Measurements from ENCODE around the gene PPP2R5A.

Gene PPP2R5A

DNA sequence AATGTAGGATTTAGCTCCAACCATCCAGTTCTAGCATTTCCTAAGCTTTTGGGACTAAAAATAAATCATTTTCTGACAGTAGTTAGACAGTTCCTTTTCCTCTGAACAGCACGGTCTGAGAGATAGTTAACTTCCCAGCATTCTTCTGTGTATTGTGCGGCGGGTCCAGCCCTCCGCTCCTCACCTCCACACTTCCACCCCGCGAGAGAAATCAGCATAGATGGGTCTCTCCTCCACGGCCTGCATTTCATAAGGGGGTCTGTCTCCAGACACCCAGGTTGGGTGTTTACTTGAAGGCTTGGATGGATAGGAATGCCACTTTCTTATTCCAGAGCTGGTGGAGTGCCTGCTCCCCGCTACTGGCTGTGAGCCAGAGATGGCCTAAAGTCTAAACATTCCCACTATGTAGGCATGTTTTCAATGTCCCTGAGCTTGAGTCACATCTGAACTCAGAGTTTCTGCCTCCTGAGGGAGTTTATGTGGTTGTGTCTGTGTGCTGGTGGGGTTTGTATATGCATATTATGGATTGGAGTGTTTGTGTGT, 38.0 kb upstream of the PPP2R5A start:
- no peak for DNase-seq
- peaks cover 6% of the 10 kb centered on the region; the same call in 1 of the 2 replicates for H3K4me1 ChIP-seq (ENCODE audit: low read length)

DNA sequence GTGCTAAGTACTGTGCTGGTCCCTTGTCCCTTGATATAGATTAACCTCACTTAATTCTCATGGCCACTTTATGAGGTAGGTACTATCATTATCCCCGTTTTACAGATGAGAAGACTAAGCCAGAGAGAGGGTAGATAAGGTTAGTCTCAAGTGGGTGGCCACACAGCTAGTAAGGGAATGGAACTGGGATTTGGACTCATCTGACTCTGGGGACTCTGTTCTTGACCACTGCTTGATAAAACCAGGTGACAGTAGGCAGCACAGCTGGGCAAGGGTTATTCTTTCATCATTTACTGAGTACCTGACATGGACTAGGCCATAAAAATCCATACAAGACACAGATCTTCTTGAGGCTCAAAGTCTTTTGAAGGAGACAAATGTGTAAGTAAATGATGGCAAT, 37.2 kb upstream of the PPP2R5A start:
- Histone ChIP-seq H3K4me1 (ENCODE audit: low read length) (peaks cover 5% of the 10 kb centered on the region; the same call in 1 of the 2 replicates), H2AFZ (ENCODE audit: low read length) (no peak overlapping the region)

More for the DNA sequence above, 38.0 kb upstream of the PPP2R5A start:
- no peaks in the 10 kb centered on the region for H3K27me3 ChIP-seq (replicated peaks; ENCODE audit: insufficient read depth, low read length)
- H3K9ac ChIP-seq (ENCODE audit: low read length), result no peak overlapping the region
- H3K9me2 ChIP-seq (replicated peaks; ENCODE audit: insufficient read depth, low read length), result no peaks in the 10 kb centered on the region
- H4K20me1 ChIP-seq (ENCODE audit: insufficient read depth, low read length), result no peaks in the 10 kb centered on the region
- no peak overlapping the region for H3K4me2 ChIP-seq (ENCODE audit: low read depth, low read length)
- TF ChIP-seq EZH2 (optimal IDR thresholded peaks at IDR 0.05; ENCODE audit: low read depth, low read length), result no peak
- TF ChIP-seq EZH2phosphoT487 (IDR thresholded peaks at IDR 0.05; ENCODE audit: low read length), result no peak
- TF ChIP-seq, protein P1, sequence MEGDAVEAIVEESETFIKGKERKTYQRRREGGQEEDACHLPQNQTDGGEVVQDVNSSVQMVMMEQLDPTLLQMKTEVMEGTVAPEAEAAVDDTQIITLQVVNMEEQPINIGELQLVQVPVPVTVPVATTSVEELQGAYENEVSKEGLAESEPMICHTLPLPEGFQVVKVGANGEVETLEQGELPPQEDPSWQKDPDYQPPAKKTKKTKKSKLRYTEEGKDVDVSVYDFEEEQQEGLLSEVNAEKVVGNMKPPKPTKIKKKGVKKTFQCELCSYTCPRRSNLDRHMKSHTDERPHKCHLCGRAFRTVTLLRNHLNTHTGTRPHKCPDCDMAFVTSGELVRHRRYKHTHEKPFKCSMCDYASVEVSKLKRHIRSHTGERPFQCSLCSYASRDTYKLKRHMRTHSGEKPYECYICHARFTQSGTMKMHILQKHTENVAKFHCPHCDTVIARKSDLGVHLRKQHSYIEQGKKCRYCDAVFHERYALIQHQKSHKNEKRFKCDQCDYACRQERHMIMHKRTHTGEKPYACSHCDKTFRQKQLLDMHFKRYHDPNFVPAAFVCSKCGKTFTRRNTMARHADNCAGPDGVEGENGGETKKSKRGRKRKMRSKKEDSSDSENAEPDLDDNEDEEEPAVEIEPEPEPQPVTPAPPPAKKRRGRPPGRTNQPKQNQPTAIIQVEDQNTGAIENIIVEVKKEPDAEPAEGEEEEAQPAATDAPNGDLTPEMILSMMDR (IDR thresholded peaks at IDR 0.05; ENCODE audit: low read length), result no peak
- no peaks in the 10 kb centered on the region for H3K9me3 ChIP-seq (replicated peaks; ENCODE audit: insufficient read depth, low read length)
- H3K27ac ChIP-seq (ENCODE audit: low read length), result no peak overlapping the region
- H3K79me2 ChIP-seq (ENCODE audit: low read length), result no peaks in the 10 kb centered on the region
- H3K4me3 ChIP-seq (ENCODE audit: low read length), result no peak overlapping the region
- H2AFZ ChIP-seq (ENCODE audit: low read length), result no peak overlapping the region
- H3F3A ChIP-seq (ENCODE audit: insufficient read depth, low read length), result no peaks in the 10 kb centered on the region
- no peaks in the 10 kb centered on the region for H3K36me3 ChIP-seq (replicated peaks; ENCODE audit: insufficient read depth, low read length)

DNA sequence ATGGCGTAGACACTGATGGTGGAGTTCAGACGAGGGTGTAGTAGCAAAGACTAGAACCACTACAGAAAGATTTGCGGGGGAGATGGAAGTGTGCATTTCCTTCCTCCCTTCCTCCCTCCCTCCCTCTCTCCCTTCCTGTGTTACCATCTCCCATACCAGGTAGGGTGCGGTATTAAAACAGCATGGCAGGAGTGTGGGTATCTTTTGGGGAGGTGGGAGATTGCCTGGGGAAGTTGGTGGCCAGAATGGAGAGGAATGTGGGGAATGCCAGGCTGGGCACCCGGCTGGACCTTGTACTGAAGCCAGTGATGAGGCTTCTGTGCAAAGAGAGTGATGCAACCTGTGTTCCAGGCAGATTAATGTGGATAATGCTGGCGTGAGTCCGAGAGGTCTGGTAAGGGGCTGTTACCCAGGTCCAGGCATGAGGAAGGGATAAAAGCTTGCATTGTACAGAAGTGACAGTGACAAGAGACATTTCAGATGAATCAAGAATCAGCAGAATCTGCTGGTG, 30.3 kb upstream of the PPP2R5A start:
- no peak overlapping the region for H3K27ac ChIP-seq (ENCODE audit: low read length)
- H2AFZ ChIP-seq (ENCODE audit: low read length), result no peak overlapping the region
- no peaks in the 10 kb centered on the region for H3K9me3 ChIP-seq (replicated peaks; ENCODE audit: insufficient read depth, low read length)
- no peak overlapping the region for H3K4me2 ChIP-seq (ENCODE audit: low read depth, low read length)
- no peaks in the 10 kb centered on the region for H3K36me3 ChIP-seq (replicated peaks; ENCODE audit: insufficient read depth, low read length)
- TF ChIP-seq EZH2 (optimal IDR thresholded peaks at IDR 0.05; ENCODE audit: low read depth, low read length), result no peak
- H3K27me3 ChIP-seq (replicated peaks; ENCODE audit: insufficient read depth, low read length), result no peaks in the 10 kb centered on the region
- H3K79me2 ChIP-seq (ENCODE audit: low read length), result no peaks in the 10 kb centered on the region
- no peak overlapping the region for H3K9ac ChIP-seq (ENCODE audit: low read length)
- no peak for DNase-seq
- peaks cover 5% of the 10 kb centered on the region; the same call in 1 of the 2 replicates for H3K4me1 ChIP-seq (ENCODE audit: low read length)
- H3K4me3 ChIP-seq (ENCODE audit: low read length), result no peak overlapping the region
- H3K9me2 ChIP-seq (replicated peaks; ENCODE audit: insufficient read depth, low read length), result no peaks in the 10 kb centered on the region
- H4K20me1 ChIP-seq (ENCODE audit: insufficient read depth, low read length), result no peaks in the 10 kb centered on the region
- no peaks in the 10 kb centered on the region for H3F3A ChIP-seq (ENCODE audit: insufficient read depth, low read length)

More for the DNA sequence above, 37.2 kb upstream of the PPP2R5A start:
- Histone ChIP-seq H3K79me2 (ENCODE audit: low read length) (no peaks in the 10 kb centered on the region), H3K4me2 (ENCODE audit: low read depth, low read length) (no peak overlapping the region), H3K36me3 (replicated peaks; ENCODE audit: insufficient read depth, low read length) (no peaks in the 10 kb centered on the region), H3K27me3 (replicated peaks; ENCODE audit: insufficient read depth, low read length) (no peaks in the 10 kb centered on the region), H4K20me1 (ENCODE audit: insufficient read depth, low read length) (no peaks in the 10 kb centered on the region), H3F3A (ENCODE audit: insufficient read depth, low read length) (no peaks in the 10 kb centered on the region), H3K9me3 (replicated peaks; ENCODE audit: insufficient read depth, low read length) (no peaks in the 10 kb centered on the region), H3K27ac (ENCODE audit: low read length) (no peak overlapping the region), H3K4me3 (ENCODE audit: low read length) (no peak overlapping the region), H3K9ac (ENCODE audit: low read length) (no peak overlapping the region), H3K9me2 (replicated peaks; ENCODE audit: insufficient read depth, low read length) (no peaks in the 10 kb centered on the region)
- no peak for DNase-seq
- TF ChIP-seq, protein P1 (IDR thresholded peaks at IDR 0.05; ENCODE audit: low read length), result no peak
- TF ChIP-seq EZH2 (optimal IDR thresholded peaks at IDR 0.05; ENCODE audit: low read depth, low read length) (no peak), EZH2phosphoT487 (IDR thresholded peaks at IDR 0.05; ENCODE audit: low read length) (no peak)

DNA sequence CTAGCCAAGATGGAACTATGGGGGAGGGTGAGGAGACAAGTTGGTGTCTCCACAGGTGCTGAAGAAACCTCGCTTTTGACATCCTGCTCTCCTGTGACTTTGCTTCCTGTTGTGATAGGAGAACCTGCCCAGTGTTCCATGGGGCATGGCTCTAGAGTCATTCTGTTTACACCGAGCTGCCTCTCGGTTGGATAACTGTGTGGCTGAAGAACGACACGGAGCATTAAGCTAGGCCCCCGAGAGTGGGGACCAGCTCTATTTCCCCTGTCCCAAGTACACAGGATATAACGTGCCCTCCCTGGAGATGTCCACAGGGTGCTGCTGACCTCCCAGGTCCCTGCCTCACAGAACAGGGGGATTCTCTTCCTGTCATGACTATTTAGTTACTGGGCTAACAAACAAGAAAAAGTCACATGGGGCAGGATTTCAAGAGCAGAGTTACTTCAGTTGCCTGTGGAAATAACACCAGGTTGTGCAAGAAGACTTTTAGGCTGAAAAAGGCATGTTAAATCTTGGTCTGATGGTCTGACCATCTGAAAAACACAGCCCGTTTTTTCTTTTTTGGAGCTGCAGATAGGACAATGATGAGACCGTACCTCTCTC, 29.4 kb upstream of the PPP2R5A start:
- no peaks in the 10 kb centered on the region for H3K36me3 ChIP-seq (replicated peaks; ENCODE audit: insufficient read depth, low read length)
- no peaks in the 10 kb centered on the region for H3K9me3 ChIP-seq (replicated peaks; ENCODE audit: insufficient read depth, low read length)
- no peak overlapping the region for H3K4me2 ChIP-seq (ENCODE audit: low read depth, low read length)
- H3K9me2 ChIP-seq (replicated peaks; ENCODE audit: insufficient read depth, low read length), result no peaks in the 10 kb centered on the region
- TF ChIP-seq EZH2phosphoT487 (IDR thresholded peaks at IDR 0.05; ENCODE audit: low read length) (no peak), EZH2 (optimal IDR thresholded peaks at IDR 0.05; ENCODE audit: low read depth, low read length) (no peak)
- TF ChIP-seq, protein P1 (IDR thresholded peaks at IDR 0.05; ENCODE audit: low read length), result no peak
- no peak for DNase-seq
- no peak overlapping the region for H3K27ac ChIP-seq (ENCODE audit: low read length)
- no peaks in the 10 kb centered on the region for H3K27me3 ChIP-seq (replicated peaks; ENCODE audit: insufficient read depth, low read length)
- H2AFZ ChIP-seq (ENCODE audit: low read length), result no peak overlapping the region
- H4K20me1 ChIP-seq (ENCODE audit: insufficient read depth, low read length), result no peaks in the 10 kb centered on the region
- H3K4me3 ChIP-seq (ENCODE audit: low read length), result no peak overlapping the region
- no peaks in the 10 kb centered on the region for H3K79me2 ChIP-seq (ENCODE audit: low read length)
- peaks cover 5% of the 10 kb centered on the region; the same call in 1 of the 2 replicates for H3K4me1 ChIP-seq (ENCODE audit: low read length)
- H3K9ac ChIP-seq (ENCODE audit: low read length), result no peak overlapping the region
- H3F3A ChIP-seq (ENCODE audit: insufficient read depth, low read length), result no peaks in the 10 kb centered on the region
